IPS DF 6.9 (cell line): Measurements from ENCODE around the gene WBP2.

Source experiments
- DNase-seq: peaks from one replicate; pipeline ENCODE4 v3.0.0-alpha.2; 2013; ENCODE audit warnings: low read depth, low spot score
- H3K27ac ChIP-seq: one replicate; pipeline ENCODE4 v1.5.1; 2013; ENCODE audit warnings: low read length, control low read depth
- H3K27me3 ChIP-seq: 2 replicates; pipeline ENCODE4 v1.6.1; 2013; ENCODE audit warnings: mild to moderate bottlenecking, low read length; ENCODE audit not compliant: control insufficient read depth, insufficient read depth
- H3K36me3 ChIP-seq: 2 replicates; pipeline ENCODE4 v1.6.1; 2013; ENCODE audit warnings: low read length; ENCODE audit not compliant: control insufficient read depth, insufficient read depth
- H3K4me1 ChIP-seq: 2 replicates; pipeline ENCODE4 v1.6.1; 2013; ENCODE audit warnings: low read length; ENCODE audit not compliant: control insufficient read depth, insufficient read depth
- H3K4me3 ChIP-seq: 2 replicates; pipeline ENCODE4 v1.5.1; 2013; ENCODE audit warnings: mild to moderate bottlenecking, low read length
- H3K9me3 ChIP-seq: 2 replicates; pipeline ENCODE4 v1.6.1; 2013; ENCODE audit warnings: low read length, inconsistent platforms; ENCODE audit not compliant: control insufficient read depth, insufficient read depth
- WGBS: extraction: QIAGEN DNeasy Blood & Tissue Kit; methylation state at CpG from one replicate; pipeline ENCODE4 v1.1.7; 2013; ENCODE audit warnings: mixed read lengths, missing lambda C conversion rate; ENCODE audit not compliant: insufficient read length, insufficient coverage; 5-methylcytosine and 5-hydroxymethylcytosine counted together

WBP2 gene

GRCh38 chr17:75821552-75821951 lies 33.6 kb downstream of the WBP2 start:
- no peak for DNase-seq
- WGBS: no CpG with 5 or more reads among the region's 7 CpGs
- H3K9me3 ChIP-seq: no peaks in the 10 kb centered on the region
- no peak overlapping the region for H3K27ac ChIP-seq
- peaks cover 56% of the 10 kb centered on the region for H3K36me3 ChIP-seq
- no peaks in the 10 kb centered on the region for H3K27me3 ChIP-seq
- no peaks in the 10 kb centered on the region for H3K4me1 ChIP-seq
- no peak overlapping the region for H3K4me3 ChIP-seq

GRCh38 chr17:75820094-75821080 lies 34.7 kb downstream of the WBP2 start:
- Histone ChIP-seq H3K27me3 (no peaks in the 10 kb centered on the region), H3K9me3 (no peaks in the 10 kb centered on the region), H3K4me1 (no peaks in the 10 kb centered on the region), H3K27ac (no peak overlapping the region), H3K36me3 (peaks cover 59% of the 10 kb centered on the region), H3K4me3 (no peak overlapping the region)
- no CpG with 5 or more reads among the region's 21 CpGs for WGBS
- no peak for DNase-seq

GRCh38 chr17:75819678-75820077 lies 35.5 kb downstream of the WBP2 start:
- WGBS: no CpG with 5 or more reads among the region's 16 CpGs
- H3K27me3 ChIP-seq: no peaks in the 10 kb centered on the region
- H3K4me3 ChIP-seq: no peak overlapping the region
- no peaks in the 10 kb centered on the region for H3K4me1 ChIP-seq
- no peak overlapping the region for H3K27ac ChIP-seq
- no peak for DNase-seq
- H3K9me3 ChIP-seq: no peaks in the 10 kb centered on the region
- H3K36me3 ChIP-seq: peaks cover 64% of the 10 kb centered on the region

GRCh38 chr17:75819116-75819515 lies 36.0 kb downstream of the WBP2 start:
- Histone ChIP-seq H3K36me3 (peaks cover 63% of the 10 kb centered on the region), H3K9me3 (no peaks in the 10 kb centered on the region), H3K27ac (no peak overlapping the region), H3K4me3 (no peak overlapping the region), H3K4me1 (no peaks in the 10 kb centered on the region), H3K27me3 (no peaks in the 10 kb centered on the region)
- WGBS: no CpG with 5 or more reads among the region's 7 CpGs
- no peak for DNase-seq

GRCh38 chr17:75818326-75818885 lies 36.7 kb downstream of the WBP2 start:
- Histone ChIP-seq H3K27ac (no peak overlapping the region), H3K36me3 (peaks cover 66% of the 10 kb centered on the region), H3K4me1 (no peaks in the 10 kb centered on the region), H3K27me3 (no peaks in the 10 kb centered on the region), H3K9me3 (no peaks in the 10 kb centered on the region), H3K4me3 (no peak overlapping the region)
- no CpG with 5 or more reads among the region's 16 CpGs for WGBS
- DNase-seq: no peak

- no peak for DNase-seq
- no peaks in the 10 kb centered on the region for H3K4me1 ChIP-seq
- H3K4me3 ChIP-seq: no peak overlapping the region
- no peaks in the 10 kb centered on the region for H3K9me3 ChIP-seq
- H3K27ac ChIP-seq: no peak overlapping the region
- WGBS: no CpG with 5 or more reads among the region's 6 CpGs
- no peaks in the 10 kb centered on the region for H3K27me3 ChIP-seq
- H3K36me3 ChIP-seq: peaks cover 70% of the 10 kb centered on the region
These were observed 37.6 kb downstream of the WBP2 start for GRCh38 chr17:75817571-75817970.

GRCh38 chr17:75816693-75817092 lies 38.4 kb downstream of the WBP2 start:
- no CpG with 5 or more reads among the region's 9 CpGs for WGBS
- DNase-seq: no peak
- Histone ChIP-seq H3K4me1 (no peaks in the 10 kb centered on the region), H3K9me3 (no peaks in the 10 kb centered on the region), H3K27ac (no peak overlapping the region), H3K36me3 (peaks cover 73% of the 10 kb centered on the region), H3K27me3 (no peaks in the 10 kb centered on the region), H3K4me3 (no peak overlapping the region)

- no peak overlapping the region for H3K27ac ChIP-seq
- H3K27me3 ChIP-seq: no peaks in the 10 kb centered on the region
- H3K4me3 ChIP-seq: no peak overlapping the region
- no peaks in the 10 kb centered on the region for H3K9me3 ChIP-seq
- H3K4me1 ChIP-seq: no peaks in the 10 kb centered on the region
- H3K36me3 ChIP-seq: peaks cover 69% of the 10 kb centered on the region
- DNase-seq: no peak
- no CpG with 5 or more reads among the region's 3 CpGs for WGBS
These were observed 39.7 kb downstream of the WBP2 start for GRCh38 chr17:75815399-75815798.

- H3K4me3 ChIP-seq: no peak overlapping the region
- no peak for DNase-seq
- no peaks in the 10 kb centered on the region for H3K27me3 ChIP-seq
- H3K9me3 ChIP-seq: no peaks in the 10 kb centered on the region
- no peak overlapping the region for H3K27ac ChIP-seq
- WGBS: no CpG with 5 or more reads among the region's 13 CpGs
- peaks cover 65% of the 10 kb centered on the region for H3K36me3 ChIP-seq
- H3K4me1 ChIP-seq: no peaks in the 10 kb centered on the region
These were observed 40.2 kb downstream of the WBP2 start for GRCh38 chr17:75814900-75815373.

- no peak overlapping the region for H3K4me3 ChIP-seq
- peaks cover 59% of the 10 kb centered on the region for H3K36me3 ChIP-seq
- no peaks in the 10 kb centered on the region for H3K27me3 ChIP-seq
- no CpG with 5 or more reads among the region's 6 CpGs for WGBS
- no peaks in the 10 kb centered on the region for H3K9me3 ChIP-seq
- no peak overlapping the region for H3K27ac ChIP-seq
- H3K4me1 ChIP-seq: no peaks in the 10 kb centered on the region
- no peak for DNase-seq
These were observed 41.1 kb downstream of the WBP2 start for GRCh38 chr17:75814021-75814395.
